Hepatocyte (in vitro differentiated cells): ENCODE measurements around the gene OR2M5.

ENCODE experiments used
- EZH2 ChIP-seq: fragments of 200-600 bp; sonication (generic); IDR thresholded peaks from 2 replicates; pipeline ENCODE4 v1.6.1; 2016; ENCODE audit warnings: antibody characterized with exemption, mild to moderate bottlenecking, borderline replicate concordance
- EZH2phosphoT487 ChIP-seq: fragments of 200-600 bp; sonication (generic); IDR thresholded peaks from one replicate; pipeline ENCODE4 v1.6.1; 2018; ENCODE audit warnings: antibody characterized with exemption, mild to moderate bottlenecking, low read depth, moderate library complexity; ENCODE audit not compliant: unreplicated experiment, severe bottlenecking
- TF ChIP-seq, protein P1 (sequence below): fragments of 200-600 bp; sonication (generic); IDR thresholded peaks from 2 replicates; pipeline ENCODE4 v1.5.1; 2016; ENCODE audit warnings: antibody characterized with exemption, mild to moderate bottlenecking; ENCODE audit not compliant: poor library complexity

GRCh38 chr1:248152056-248152827 lies 7.3 kb downstream of the OR2M5 start:
- TF ChIP-seq, protein P1, sequence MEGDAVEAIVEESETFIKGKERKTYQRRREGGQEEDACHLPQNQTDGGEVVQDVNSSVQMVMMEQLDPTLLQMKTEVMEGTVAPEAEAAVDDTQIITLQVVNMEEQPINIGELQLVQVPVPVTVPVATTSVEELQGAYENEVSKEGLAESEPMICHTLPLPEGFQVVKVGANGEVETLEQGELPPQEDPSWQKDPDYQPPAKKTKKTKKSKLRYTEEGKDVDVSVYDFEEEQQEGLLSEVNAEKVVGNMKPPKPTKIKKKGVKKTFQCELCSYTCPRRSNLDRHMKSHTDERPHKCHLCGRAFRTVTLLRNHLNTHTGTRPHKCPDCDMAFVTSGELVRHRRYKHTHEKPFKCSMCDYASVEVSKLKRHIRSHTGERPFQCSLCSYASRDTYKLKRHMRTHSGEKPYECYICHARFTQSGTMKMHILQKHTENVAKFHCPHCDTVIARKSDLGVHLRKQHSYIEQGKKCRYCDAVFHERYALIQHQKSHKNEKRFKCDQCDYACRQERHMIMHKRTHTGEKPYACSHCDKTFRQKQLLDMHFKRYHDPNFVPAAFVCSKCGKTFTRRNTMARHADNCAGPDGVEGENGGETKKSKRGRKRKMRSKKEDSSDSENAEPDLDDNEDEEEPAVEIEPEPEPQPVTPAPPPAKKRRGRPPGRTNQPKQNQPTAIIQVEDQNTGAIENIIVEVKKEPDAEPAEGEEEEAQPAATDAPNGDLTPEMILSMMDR: no peak
- no peak for TF ChIP-seq EZH2
- no peak for TF ChIP-seq EZH2phosphoT487
